Measurements from ENCODE around the gene PHTF2. TPM values are rescaled to one million over a fixed set of nuclear protein-coding genes. Genes with fewer than 3 reads are reported as not detected.
A peak's percentile ranks its signal among the peaks of the same experiment; 100 is the strongest.

The PHTF2 gene
- total RNA-seq, 1 donor = 28.6 TPM

GRCh38 chr7:77791956-77792355 lies 6.6 kb upstream of the PHTF2 start:
- Histone ChIP-seq H3K9me3 (ENCODE audit: low read depth, low read length) (no peaks in the 10 kb centered on the region), H3K27me3 (ENCODE audit: insufficient read depth, low read length) (no peaks in the 10 kb centered on the region), H4K20me1 (ENCODE audit: insufficient read depth, low read length) (no peaks in the 10 kb centered on the region), H3K4me2 (ENCODE audit: insufficient read depth, low read length) (no peak overlapping the region), H3K4me3 (ENCODE audit: insufficient read depth, low read length) (no peak overlapping the region), H3K27ac (ENCODE audit: low read depth, low read length) (no peak overlapping the region), H2AFZ (ENCODE audit: low read length) (no peak overlapping the region), H3K4me1 (ENCODE audit: insufficient read depth, low read length) (peaks cover 6% of the 10 kb centered on the region), H3K36me3 (ENCODE audit: insufficient read depth, low read length) (no peaks in the 10 kb centered on the region), H3K79me2 (ENCODE audit: insufficient read depth, low read length) (peaks cover 36% of the 10 kb centered on the region)
- no peak for DNase-seq (ENCODE audit: insufficient read length, low spot score, missing footprints)
- no peak for TF ChIP-seq CTCF (IDR thresholded peaks at IDR 0.05; ENCODE audit: extremely low read depth, low read depth, low read length)

GRCh38 chr7:77794000-77794399 lies 4.6 kb upstream of the PHTF2 start:
- Histone ChIP-seq H3K4me3 (ENCODE audit: insufficient read depth, low read length) (no peak overlapping the region), H3K27me3 (ENCODE audit: insufficient read depth, low read length) (no peaks in the 10 kb centered on the region), H4K20me1 (ENCODE audit: insufficient read depth, low read length) (no peaks in the 10 kb centered on the region), H3K4me2 (ENCODE audit: insufficient read depth, low read length) (no peak overlapping the region), H3K27ac (ENCODE audit: low read depth, low read length) (no peak overlapping the region), H3K36me3 (ENCODE audit: insufficient read depth, low read length) (no peaks in the 10 kb centered on the region), H3K4me1 (ENCODE audit: insufficient read depth, low read length) (peaks cover 11% of the 10 kb centered on the region), H2AFZ (ENCODE audit: low read length) (no peak overlapping the region), H3K79me2 (ENCODE audit: insufficient read depth, low read length) (peaks cover 51% of the 10 kb centered on the region), H3K9me3 (ENCODE audit: low read depth, low read length) (no peaks in the 10 kb centered on the region)
- no peak for TF ChIP-seq CTCF (IDR thresholded peaks at IDR 0.05; ENCODE audit: extremely low read depth, low read depth, low read length)
- peak; percentile 34 for DNase-seq (ENCODE audit: insufficient read length, low spot score, missing footprints)

GRCh38 chr7:77796109-77796508 lies 2.5 kb upstream of the PHTF2 start:
- Histone ChIP-seq H3K27ac (ENCODE audit: low read depth, low read length) (no peak overlapping the region), H3K79me2 (ENCODE audit: insufficient read depth, low read length) (peaks cover 69% of the 10 kb centered on the region), H4K20me1 (ENCODE audit: insufficient read depth, low read length) (no peaks in the 10 kb centered on the region), H3K9me3 (ENCODE audit: low read depth, low read length) (no peaks in the 10 kb centered on the region), H3K4me3 (ENCODE audit: insufficient read depth, low read length) (peak overlapping the region; percentile 11), H3K27me3 (ENCODE audit: insufficient read depth, low read length) (no peaks in the 10 kb centered on the region), H3K36me3 (ENCODE audit: insufficient read depth, low read length) (no peaks in the 10 kb centered on the region), H2AFZ (ENCODE audit: low read length) (no peak overlapping the region), H3K4me2 (ENCODE audit: insufficient read depth, low read length) (peak overlapping the region; percentile 83), H3K4me1 (ENCODE audit: insufficient read depth, low read length) (peaks cover 21% of the 10 kb centered on the region)
- TF ChIP-seq CTCF (IDR thresholded peaks at IDR 0.05; ENCODE audit: extremely low read depth, low read depth, low read length) = no peak
- no peak for DNase-seq (ENCODE audit: insufficient read length, low spot score, missing footprints)

GRCh38 chr7:77796960-77797359 lies 1.6 kb upstream of the PHTF2 start:
- Histone ChIP-seq H3K4me1 (ENCODE audit: insufficient read depth, low read length) (peaks cover 21% of the 10 kb centered on the region), H3K27me3 (ENCODE audit: insufficient read depth, low read length) (no peaks in the 10 kb centered on the region), H3K4me2 (ENCODE audit: insufficient read depth, low read length) (peak overlapping the region; percentile 83), H2AFZ (ENCODE audit: low read length) (no peak overlapping the region), H3K27ac (ENCODE audit: low read depth, low read length) (peak overlapping the region; percentile 87), H3K4me3 (ENCODE audit: insufficient read depth, low read length) (peak overlapping the region; percentile 95), H3K36me3 (ENCODE audit: insufficient read depth, low read length) (no peaks in the 10 kb centered on the region), H4K20me1 (ENCODE audit: insufficient read depth, low read length) (no peaks in the 10 kb centered on the region), H3K9me3 (ENCODE audit: low read depth, low read length) (no peaks in the 10 kb centered on the region), H3K79me2 (ENCODE audit: insufficient read depth, low read length) (peaks cover 75% of the 10 kb centered on the region)
- TF ChIP-seq CTCF (IDR thresholded peaks at IDR 0.05; ENCODE audit: extremely low read depth, low read depth, low read length) = no peak
- DNase-seq (ENCODE audit: insufficient read length, low spot score, missing footprints) = no peak
